ENCODE measurements around the gene MKLN1.
"Not testable (repeated sequence)": the region's sequence is repeated elsewhere in the genome, so short reads cannot be mapped to it uniquely, and the experiment has no call there.

The MKLN1 gene

DNA sequence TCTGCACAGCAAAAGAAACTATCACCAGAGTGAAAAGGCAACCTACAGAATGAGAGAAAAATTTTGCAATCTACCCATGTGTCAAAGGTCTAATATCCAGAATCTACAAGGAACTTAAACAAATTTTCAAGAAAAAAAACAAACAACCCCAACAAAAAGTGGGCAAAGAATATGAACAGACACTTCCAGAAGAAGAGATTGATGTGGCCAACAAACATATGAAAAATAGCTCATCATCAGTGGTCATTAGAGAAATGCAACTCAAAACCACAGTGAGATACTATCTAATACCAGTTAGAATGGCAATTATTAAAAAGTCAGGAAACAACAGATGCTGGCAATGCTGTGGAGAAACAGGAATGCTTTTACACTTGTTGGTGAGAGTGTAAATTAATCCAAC, 7.1 kb upstream of the MKLN1 start:
- no peak for DNase-seq

DNA sequence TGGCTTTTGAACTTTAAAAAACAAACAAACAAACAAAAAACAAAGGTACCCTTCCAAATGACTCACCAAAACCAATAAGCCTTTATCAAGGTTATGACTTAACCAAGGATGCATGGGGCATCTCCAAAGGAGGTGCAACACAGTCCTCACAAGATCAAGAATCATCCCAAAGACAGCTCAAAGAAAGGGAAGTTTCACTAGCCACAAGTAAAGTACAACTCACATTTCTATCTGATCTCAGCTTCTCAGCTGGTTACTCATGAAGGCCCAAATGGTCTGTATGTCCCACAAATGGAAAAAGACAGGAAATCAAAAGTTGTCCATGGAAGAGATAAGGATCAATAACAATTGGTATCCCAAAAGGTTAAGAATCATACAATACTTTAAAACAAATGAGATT, 6.0 kb upstream of the MKLN1 start:
- no peak for DNase-seq

DNA sequence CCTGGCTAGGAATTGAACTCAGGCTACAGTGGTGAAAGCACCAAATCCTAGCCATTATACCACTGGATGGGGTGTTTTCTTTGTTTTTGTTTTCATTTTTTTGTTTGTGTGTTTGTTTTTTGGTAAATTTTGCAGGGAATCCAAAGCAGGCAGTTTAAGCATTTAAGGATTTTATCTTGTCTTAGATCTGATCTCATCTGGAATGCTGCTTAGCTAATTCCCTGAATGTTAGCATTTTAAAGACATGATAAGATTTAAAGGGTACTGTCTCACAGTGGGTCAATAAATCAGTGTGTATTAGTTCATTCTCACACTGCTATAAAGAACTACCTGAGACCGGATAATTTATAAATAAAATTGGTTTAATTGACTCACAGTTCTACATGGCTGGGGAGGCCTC, 5.6 kb upstream of the MKLN1 start:
- DNase-seq = no peak

DNA sequence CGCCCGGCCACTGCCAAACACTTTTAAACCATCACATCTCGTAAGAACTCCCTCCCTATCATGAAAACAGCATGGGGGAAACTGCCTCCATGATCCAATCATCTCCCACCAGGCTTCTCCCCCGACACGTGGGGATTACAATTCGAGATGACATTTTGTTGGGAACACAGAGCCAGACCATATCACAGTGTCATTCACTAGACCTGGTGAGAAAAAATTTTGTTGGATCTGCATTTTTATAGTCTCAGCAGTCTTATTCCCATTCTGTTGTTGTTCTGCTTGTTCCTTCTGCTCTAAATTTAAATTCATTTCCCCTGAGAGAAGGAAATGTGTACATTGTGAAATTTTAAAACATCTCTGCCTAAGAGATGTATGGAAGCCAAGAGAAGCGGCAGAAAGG, 4.8 kb upstream of the MKLN1 start:
- DNase-seq = no peak

DNA sequence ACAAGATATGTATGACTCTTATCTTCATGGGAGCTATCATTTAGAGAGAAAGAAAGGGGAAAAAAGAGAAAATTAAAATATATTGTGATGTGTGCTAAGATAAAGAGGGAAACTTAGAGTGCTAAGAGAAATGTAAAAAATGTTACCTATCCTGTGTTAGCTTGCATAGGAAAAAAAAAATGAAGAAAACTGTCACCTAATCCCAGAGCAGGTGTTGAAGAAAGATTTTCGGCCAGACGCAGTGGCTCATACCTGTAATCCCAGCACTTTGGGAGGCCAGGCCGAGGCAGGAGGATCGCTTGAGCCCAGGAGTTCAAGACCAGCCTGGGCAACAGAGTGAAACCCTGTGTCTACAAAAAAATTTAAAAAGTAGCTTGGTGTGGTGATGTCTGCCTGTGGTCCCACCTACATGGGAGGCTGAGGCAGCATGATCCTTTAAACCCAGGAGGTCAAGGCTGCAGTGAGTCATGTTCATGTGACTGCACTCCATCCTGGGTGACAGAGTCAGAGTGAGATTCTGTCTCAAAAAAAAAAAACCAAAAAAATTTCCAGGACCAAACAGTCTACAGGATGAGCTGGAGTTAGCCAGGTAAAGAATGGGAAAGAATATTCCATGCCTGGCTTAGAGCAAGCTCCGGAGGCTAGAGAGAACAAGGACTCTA, 2.4 kb upstream of the MKLN1 start:
- DNase-seq = no peak

DNA sequence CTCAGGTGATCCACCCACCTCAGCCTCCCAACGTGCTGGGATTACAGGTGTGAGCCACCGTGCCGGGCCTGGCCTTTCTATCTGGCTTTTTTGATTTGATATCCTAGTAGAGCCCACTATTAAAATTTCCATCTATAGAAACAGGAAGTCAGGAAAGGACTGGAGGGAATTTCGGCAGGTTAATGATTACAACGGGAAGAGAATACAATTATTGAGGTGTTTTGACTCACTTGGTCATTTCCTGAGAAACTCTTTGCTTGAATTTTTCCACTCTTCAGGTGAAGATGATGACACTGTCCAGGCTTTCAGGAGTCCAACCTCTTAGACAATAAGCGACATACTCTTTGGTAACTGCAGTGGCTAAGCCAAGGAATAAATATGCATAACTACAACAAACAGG, 1.1 kb upstream of the MKLN1 start:
- no peak for DNase-seq

DNA sequence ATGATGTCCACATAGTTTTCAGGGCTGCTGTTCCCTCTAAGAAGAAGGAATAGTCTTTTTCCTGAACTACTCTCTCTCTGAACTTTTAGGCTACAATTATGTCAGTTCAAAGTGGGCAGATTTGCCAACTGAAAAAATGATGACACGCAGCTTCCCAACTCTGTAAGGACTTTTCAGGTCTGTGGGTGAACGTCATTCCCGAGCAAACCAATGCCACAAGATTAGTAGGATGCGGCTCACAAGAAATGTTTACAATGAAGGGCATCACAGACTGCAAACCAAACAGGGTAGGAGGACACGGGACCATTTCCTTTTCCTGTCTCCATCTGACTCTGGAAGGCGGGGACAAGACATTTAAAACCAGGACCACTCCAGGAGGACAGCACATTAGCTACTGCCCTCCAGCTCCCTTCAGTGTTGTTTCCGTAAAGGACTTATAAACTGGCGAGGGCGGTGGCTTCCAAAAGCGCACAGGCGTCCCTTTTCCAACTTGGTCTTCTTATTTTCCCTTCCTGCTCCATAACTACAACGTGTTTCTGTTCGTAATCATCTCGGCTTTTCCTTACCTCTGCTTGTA, 539 bp upstream of the MKLN1 start:
- no peak for DNase-seq

DNA sequence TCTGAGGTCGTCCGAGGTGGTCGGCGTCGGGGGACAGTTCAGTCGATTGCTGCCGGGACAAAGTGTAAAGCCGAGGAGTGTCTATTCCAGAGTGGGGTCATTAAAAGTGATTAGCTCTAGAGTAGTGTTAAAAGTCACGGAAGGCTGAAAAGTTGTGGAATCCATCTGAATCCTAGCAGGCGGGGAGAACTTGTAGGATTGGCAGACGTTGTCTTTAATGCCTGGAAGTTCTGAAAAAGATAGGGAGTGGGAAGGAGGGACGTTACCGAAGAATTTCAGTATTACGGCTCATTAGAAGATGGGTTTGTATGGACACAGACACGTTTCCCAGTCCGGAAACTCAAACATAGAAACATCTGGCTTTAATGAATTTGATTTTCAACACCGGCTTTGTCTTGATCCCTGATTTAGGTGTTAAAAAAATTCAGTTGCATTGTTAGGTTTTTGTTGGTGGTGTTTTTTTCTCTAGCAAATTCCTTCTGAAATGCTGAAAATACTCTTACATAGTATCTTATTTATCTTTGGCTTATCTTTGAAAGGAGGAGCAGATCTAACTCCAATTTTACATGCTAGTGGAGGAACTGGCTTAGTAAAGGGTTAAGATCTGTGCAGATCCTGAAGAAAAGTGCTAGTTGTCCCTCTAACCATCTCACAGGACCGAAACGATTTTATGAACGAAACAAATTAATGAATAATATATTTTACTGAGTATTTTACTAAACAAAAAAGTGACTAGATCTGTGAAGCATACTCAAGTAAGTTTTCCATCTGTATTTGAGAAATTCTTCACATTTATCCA, 900 bp downstream of the MKLN1 start:
- no peak for DNase-seq

DNA sequence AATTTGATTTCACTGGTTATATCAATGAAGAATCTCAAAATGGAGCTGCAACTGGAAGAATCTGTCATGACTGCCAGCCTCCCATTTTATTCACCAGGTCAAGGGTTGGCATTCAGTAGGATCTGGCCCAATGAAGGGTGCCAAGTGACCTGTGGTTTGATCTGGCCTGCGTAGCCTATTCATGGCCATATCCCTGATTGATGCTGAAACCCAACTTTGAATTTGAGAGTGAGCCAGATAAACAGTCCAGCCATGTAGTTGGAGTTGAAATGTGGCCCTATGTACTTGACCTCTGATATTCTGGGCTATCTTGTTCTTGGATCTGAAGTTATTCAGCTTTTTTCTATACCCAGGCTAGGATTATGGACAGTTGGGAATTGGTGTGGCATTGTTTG, 1.5 kb downstream of the MKLN1 start:
- no peak for DNase-seq

DNA sequence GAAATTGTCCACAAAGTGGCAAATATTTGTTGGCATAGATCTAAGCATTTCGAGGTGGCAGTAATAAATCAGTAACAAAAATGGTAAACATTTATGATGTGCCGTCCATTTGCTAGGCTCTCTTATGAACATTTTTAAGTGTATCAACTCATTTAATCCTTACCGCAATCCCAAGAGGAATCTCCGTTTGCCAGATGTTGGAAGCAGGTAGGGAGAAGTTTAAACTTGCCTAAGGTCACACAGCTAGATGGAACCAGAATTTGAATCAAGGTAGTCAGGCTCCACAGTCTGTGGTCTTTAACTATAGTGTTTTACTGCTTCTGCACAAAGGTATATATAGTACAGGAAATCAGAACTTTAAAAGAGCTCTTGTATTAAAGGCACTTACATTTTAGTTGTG, 2.6 kb downstream of the MKLN1 start:
- DNase-seq = no peak

DNA sequence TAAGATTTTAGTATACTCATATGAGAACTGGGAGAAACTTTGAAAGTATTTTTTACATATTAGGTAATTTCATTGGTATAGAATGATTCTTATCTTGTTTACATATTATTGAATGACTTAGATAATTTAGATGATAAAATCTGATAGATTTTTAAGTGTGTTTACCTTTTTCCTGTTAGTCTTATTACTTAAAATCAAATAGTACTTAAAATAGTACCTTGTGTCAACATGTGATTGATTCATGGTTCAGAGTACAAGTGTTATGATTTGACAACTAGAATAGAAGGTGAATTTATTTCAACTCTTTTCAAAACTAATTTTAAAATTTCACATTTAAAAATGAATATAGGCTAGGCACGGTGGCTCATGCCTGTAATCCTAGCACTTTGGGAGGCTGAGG, 4.1 kb downstream of the MKLN1 start:
- no peak for DNase-seq

DNA sequence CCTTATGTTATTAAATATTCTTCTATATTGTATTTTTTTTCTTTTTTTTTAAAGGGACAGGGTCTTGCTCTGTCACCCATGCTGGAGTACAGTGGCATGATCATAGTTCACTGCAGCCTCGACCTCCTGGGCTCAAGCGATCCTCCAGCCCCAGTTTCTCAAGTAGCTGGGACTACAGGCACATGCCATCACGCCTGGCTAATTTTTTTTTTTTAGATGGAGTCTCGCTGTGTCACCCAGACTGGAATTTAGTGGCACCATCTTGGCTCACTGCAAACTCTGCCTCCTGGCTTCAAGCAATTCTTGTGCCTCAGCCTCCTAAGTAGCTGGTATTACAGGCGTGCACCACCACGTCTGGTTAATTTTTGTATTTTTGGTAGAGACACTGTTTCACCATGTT, 5.1 kb downstream of the MKLN1 start:
- not testable (repeated sequence) for DNase-seq

DNA sequence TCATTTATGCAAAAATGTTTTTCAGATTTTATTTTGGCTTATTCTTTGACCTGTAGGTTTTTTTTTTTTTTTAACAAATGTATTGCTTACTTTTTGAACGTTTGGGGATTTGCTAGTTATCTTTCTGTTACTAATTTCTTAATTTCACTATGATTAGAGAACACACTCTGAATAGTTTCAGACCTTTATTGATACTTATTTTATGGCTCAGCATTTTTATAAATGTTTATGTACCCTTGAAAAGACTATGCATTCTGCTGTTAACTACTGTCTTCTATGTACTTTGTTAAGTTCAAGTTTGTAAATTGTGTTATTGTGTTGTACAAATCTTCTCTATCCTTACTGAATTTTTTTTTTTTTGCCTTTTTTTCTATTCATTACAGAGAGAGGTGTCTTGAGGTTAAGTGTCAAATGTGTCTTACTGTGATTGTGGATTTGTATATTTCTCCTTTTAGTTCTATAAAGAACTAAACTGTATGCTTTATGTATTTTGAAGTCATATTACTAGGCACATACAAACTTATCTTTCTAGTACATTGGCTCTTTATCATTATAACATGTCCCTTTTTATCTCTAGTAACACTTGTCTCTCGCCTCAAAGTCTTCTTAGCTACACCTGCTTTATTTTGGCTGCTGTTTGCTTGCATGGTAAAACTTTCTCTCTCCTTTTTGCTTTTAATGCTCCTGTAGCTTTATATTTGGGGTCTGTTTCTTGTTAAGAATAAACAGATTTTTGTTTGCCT, 8.1 kb downstream of the MKLN1 start:
- no peak for DNase-seq

DNA sequence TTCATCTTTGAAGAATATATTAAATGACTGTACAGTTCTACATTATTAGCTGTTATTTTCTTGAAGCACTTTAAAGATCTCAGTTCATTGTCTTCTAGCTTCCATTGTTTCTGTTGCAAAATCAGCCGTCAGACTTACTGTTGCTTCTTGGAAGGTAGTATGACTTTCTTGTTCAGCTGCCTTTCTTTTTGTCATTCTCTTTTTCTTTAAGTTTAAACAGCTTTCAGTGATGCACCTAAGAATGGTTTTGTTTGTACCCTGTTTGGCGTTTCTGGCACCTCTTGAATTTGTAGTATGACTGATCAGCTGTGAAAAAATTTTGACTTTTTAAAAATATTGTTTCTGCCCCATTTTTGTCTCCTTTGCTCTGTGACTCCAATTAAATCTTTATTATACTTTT, 9.3 kb downstream of the MKLN1 start:
- no peak for DNase-seq

DNA sequence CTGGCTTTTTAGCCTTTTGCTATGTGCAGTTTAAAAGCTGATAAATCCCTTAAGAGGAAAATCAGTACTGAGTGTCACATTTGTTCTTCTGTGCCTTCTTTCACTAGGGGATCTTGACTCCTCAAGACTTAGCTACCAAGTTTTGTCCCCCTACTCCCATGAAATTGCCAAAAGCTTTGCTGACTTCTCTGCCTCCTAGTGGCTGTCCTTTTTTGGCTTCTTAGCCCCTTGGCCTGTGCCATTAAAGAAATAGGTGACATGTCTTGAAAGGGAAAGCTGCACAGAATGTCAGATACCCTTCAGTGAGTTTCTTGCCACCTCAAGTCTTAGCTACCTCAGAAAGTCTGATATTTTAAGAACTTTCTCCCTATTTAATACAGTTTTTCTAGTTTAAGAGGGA, 10.5 kb downstream of the MKLN1 start:
- DNase-seq = no peak

DNA sequence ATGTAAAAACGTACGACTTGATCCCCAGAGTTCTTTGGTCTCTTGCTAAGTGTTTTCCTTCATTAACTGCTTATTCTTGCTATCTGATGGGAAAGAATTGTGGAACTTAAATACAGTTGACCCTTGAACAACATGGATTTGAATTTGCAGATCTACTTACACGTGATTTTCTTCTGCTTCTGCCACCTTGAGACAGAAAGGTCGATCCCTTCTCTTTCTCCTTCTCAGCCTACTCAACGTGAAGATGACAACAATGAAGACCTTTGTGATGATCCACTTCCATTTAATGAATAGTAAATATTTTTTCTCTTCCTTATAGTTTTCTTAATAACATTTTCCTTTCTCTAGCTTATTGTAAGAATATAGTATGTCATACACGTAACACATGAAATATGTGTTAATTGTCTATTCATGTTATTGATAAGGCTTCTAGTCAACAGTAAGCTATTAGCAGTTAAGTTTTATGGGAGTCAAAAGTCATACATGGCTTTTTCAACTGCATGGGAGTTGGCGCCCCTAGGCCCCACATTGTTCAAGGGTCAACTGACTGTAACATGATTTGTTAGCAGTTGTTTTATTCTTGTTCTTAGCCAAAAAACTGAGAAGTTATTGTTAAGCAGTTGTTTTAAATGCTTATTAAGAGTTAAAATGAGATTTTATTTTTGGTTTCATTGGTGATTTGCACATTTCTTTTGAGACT, 11.2 kb downstream of the MKLN1 start:
- DNase-seq = no peak

DNA sequence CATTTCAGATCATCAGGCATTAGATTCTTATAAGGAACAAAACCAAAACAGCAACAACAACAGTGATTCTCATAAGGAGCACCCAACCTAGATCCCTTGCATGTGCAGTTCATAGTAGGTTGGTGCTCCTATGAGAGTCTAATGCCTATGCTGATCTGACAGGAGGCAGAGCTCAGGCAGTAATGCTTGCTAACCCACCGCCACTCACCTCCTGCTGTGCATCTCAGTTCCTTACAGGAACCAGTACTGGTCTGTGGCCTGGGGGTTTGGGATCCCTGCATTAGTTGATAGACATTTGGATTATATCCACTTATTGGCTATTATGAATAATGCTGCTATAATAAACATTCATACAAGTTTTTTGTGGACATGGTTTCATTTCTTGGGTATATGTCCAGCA, 14.0 kb downstream of the MKLN1 start:
- DNase-seq = no peak

DNA sequence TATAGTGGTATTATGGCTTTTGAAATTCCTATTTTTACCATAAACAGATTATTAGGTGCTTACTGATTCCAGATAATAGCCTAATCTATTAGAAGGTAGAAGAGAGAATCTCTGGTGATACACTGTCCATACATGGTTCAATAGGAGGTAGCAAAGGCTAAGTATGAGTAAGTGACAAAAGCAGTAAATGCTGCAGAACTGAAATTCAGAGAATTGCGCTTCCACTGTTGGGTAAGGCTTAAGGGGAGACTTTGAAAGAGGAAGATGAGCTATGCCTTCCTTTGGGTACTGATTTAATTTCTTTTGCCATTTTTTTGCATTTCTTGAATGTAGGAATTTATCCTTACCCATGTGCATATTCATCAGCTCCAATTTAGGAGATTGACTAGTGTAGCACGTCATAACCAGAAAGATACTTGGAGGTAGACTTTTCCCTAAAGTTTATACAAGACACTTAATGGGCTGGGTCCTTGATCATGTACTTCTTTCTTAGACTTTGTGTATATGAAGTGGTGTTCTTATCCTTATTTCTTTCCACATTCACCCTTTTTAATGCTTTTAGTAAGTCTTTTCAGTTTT, 15.3 kb downstream of the MKLN1 start:
- DNase-seq = no peak

DNA sequence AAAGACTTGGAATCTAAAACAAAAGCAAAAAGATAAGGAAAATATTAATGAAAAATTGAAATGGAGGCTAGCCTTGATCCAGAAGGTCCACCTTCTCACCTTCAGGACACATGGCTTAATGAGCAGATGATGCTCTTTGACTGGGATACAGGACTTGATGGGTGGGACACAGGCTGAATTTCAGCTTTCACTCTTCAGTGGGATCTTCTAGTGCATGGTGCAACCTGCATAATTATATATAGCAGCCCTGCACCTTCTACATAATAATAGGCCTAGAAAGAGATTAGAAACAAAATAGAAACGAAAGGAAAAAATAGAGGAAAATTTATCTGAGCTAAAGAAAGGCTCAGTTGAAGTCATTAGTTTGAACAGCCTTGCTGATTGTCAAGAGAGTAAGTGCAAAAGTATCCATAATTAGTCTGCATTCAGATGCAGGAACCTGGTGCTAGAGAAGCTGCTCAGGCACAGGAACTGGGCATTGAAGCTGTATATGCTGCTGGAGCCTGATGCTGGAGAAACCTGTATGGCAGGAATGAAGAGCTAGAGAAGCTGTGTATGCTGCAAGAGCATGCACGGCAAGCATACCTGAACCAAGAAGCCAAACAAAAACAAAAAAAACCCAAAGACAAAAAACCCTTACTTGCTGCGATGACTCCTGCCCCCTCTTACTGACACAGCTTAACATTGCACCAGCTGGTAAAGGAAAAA, 19.4 kb downstream of the MKLN1 start:
- no peak for DNase-seq

DNA sequence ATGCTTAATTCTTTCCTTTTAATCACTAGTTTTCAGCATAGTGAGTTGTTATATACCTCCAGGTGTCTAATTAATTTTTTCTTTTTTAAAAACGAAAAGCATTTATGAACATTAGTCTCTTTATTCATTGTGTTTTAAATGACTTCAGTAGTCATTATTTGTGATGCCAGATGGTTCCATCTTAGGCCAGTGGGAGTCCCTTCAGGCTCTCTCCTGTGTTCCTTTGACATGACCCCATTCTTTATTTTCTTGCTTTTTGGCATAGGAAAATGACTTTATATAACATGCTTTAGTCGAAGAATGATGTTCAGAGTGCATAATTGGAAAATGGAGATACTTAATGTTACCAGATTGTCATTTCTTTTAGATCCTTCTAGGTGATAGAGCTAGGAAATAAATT, 24.4 kb downstream of the MKLN1 start:
- DNase-seq = no peak

DNA sequence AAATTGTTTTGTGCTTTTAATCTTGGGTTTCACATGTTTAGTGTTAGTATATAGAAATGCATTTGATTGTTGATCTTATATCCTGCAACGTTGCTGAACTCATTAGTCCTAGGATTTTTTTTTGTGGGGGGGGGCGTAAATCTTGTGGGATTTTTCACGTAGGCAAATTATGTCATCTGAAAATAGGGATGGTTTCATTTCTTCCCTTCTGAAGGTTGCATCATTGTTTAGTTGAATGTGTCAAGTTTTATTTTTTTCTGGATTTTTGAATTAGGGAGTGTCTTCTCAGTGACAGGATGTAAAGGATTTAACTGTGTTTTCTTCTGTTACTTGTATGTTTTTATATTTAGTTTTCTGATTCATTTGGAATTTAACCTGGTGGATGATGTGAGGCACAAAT, 26.7 kb downstream of the MKLN1 start:
- DNase-seq = no peak

Measured in activated naive CD4-positive, alpha-beta T cell treated with anti-CD3 and anti-CD28 coated beads, Interleukin-2, amount 50 U/mL, for 16 hours (primary cell).